HAP-1 (cell line): ENCODE results near the gene MAGED4.
"Not testable (repeated sequence)": the region's sequence is repeated elsewhere in the genome, so short reads cannot be mapped to it uniquely, and the experiment has no call there.

Experiments
- DNase-seq, 2 experiments: peaks; one replicate each; pipeline ENCODE4 v3.0.0-alpha.2; 2016 to 2020; ENCODE audit warnings: low spot score in 2 of 2
- H3K27me3 ChIP-seq: fragments of 250-450 bp; sonication (Bioruptor Pico); 2 replicates; pipeline ENCODE4 v1.5.1; 2020; ENCODE audit warnings: low read depth, mild to moderate bottlenecking, moderate library complexity
- H3K36me3 ChIP-seq: fragments of 250-450 bp; sonication (Bioruptor Pico); replicated peaks from 2 replicates; pipeline ENCODE4 v1.5.1; 2020; ENCODE audit warnings: mild to moderate bottlenecking
- H3K4me1 ChIP-seq: fragments of 250-450 bp; sonication (Bioruptor Pico); 2 replicates; pipeline ENCODE4 v1.5.1; 2020; ENCODE audit warnings: mild to moderate bottlenecking
- H3K4me3 ChIP-seq: fragments of 250-450 bp; sonication (Bioruptor Pico); 2 replicates; pipeline ENCODE4 v1.5.1; 2020; ENCODE audit warnings: mild to moderate bottlenecking, moderate library complexity
- H3K9me3 ChIP-seq: fragments of 250-450 bp; sonication (Bioruptor Pico); 2 replicates; pipeline ENCODE4 v1.5.1; 2020; ENCODE audit warnings: mild to moderate bottlenecking, moderate library complexity
- in situ Hi-C: fragments of 300-500 bp; cut with MboI; formaldehyde crosslinking; loops from 3 replicates; pipeline ENCODE4 v1.14.3; 2020; ENCODE audit warnings: low sequenced_read_pairs, inconsistent platforms, mixed read lengths

Gene MAGED4

GRCh38 chrX:52184440-52185077 lies at the start of gene MAGED4:
Gene MAGED4 (plus strand): TSS chrX:52184888. CDS start chrX:52185923, 1,035 bp downstream.
- H3K9me3 ChIP-seq, H3K36me3 ChIP-seq, DNase-seq, in situ Hi-C loops, H3K4me1 ChIP-seq, H3K4me3 ChIP-seq, H3K27me3 ChIP-seq: not testable (repeated sequence)

GRCh38 chrX:52138830-52139544 lies 45.7 kb upstream of the MAGED4 start:
- H3K4me1 ChIP-seq = no peaks in the 10 kb centered on the region
- H3K36me3 ChIP-seq = no peaks in the 10 kb centered on the region
- no peak for DNase-seq
- H3K27me3 ChIP-seq = no peaks in the 10 kb centered on the region
- in situ Hi-C loops = no loop called here
- no peak overlapping the region for H3K4me3 ChIP-seq
- H3K9me3 ChIP-seq = no peaks in the 10 kb centered on the region

GRCh38 chrX:52139545-52139895 lies 45.2 kb upstream of the MAGED4 start:
- in situ Hi-C loops = no loop called here
- Histone ChIP-seq H3K27me3 (no peaks in the 10 kb centered on the region), H3K4me1 (no peaks in the 10 kb centered on the region), H3K36me3 (no peaks in the 10 kb centered on the region), H3K4me3 (no peak overlapping the region), H3K9me3 (no peaks in the 10 kb centered on the region)
- no peak for DNase-seq

GRCh38 chrX:52140020-52140419 lies 44.7 kb upstream of the MAGED4 start:
- in situ Hi-C loops = no loop called here
- Histone ChIP-seq H3K36me3 (no peaks in the 10 kb centered on the region), H3K4me1 (no peaks in the 10 kb centered on the region), H3K4me3 (no peak overlapping the region), H3K27me3 (no peaks in the 10 kb centered on the region), H3K9me3 (no peaks in the 10 kb centered on the region)
- DNase-seq = no peak

GRCh38 chrX:52150667-52151066 lies 34.0 kb upstream of the MAGED4 start:
- H3K4me1 ChIP-seq, in situ Hi-C loops, H3K4me3 ChIP-seq, H3K36me3 ChIP-seq, DNase-seq, H3K9me3 ChIP-seq, H3K27me3 ChIP-seq: not testable (repeated sequence)

GRCh38 chrX:52160140-52160539 lies 24.5 kb upstream of the MAGED4 start:
- H3K27me3 ChIP-seq, in situ Hi-C loops, H3K36me3 ChIP-seq, H3K4me3 ChIP-seq, H3K9me3 ChIP-seq, H3K4me1 ChIP-seq, DNase-seq: not testable (repeated sequence)

- Histone ChIP-seq H3K36me3 (no peaks in the 10 kb centered on the region), H3K4me1 (no peaks in the 10 kb centered on the region), H3K4me3 (no peak overlapping the region), H3K27me3 (no peaks in the 10 kb centered on the region), H3K9me3 (no peaks in the 10 kb centered on the region)
- DNase-seq = no peak
- in situ Hi-C loops = no loop called here
These were observed 17.8 kb upstream of the MAGED4 start for GRCh38 chrX:52166840-52167239.

- H3K4me3 ChIP-seq, in situ Hi-C loops, H3K27me3 ChIP-seq, H3K9me3 ChIP-seq, H3K36me3 ChIP-seq, H3K4me1 ChIP-seq, DNase-seq: not testable (repeated sequence)
These were observed 13.6 kb upstream of the MAGED4 start for GRCh38 chrX:52171055-52171454.

GRCh38 chrX:52185078-52185453 lies 378 bp downstream of the MAGED4 start:
- H3K27me3 ChIP-seq, H3K4me3 ChIP-seq, DNase-seq, H3K36me3 ChIP-seq, in situ Hi-C loops, H3K4me1 ChIP-seq, H3K9me3 ChIP-seq: not testable (repeated sequence)

GRCh38 chrX:52211405-52211804 lies 26.7 kb downstream of the MAGED4 start:
- in situ Hi-C loops, H3K4me3 ChIP-seq, H3K4me1 ChIP-seq, H3K27me3 ChIP-seq, DNase-seq, H3K36me3 ChIP-seq, H3K9me3 ChIP-seq: not testable (repeated sequence)

GRCh38 chrX:52213276-52213675 lies 28.6 kb downstream of the MAGED4 start:
- Histone ChIP-seq H3K4me3 (no peak overlapping the region), H3K9me3 (no peaks in the 10 kb centered on the region), H3K4me1 (no peaks in the 10 kb centered on the region), H3K27me3 (peaks cover 6% of the 10 kb centered on the region; the same call in 1 of the 2 replicates), H3K36me3 (no peaks in the 10 kb centered on the region)
- in situ Hi-C loops = no loop called here
- no peak for DNase-seq

- Histone ChIP-seq H3K27me3 (peaks cover 6% of the 10 kb centered on the region; the same call in 1 of the 2 replicates), H3K36me3 (no peaks in the 10 kb centered on the region), H3K9me3 (no peaks in the 10 kb centered on the region), H3K4me1 (no peaks in the 10 kb centered on the region), H3K4me3 (no peak overlapping the region)
- no peak for DNase-seq
- in situ Hi-C loops = no loop called here
These were observed 31.9 kb downstream of the MAGED4 start for GRCh38 chrX:52216541-52216940.

- Histone ChIP-seq H3K9me3 (no peaks in the 10 kb centered on the region), H3K4me1 (no peaks in the 10 kb centered on the region), H3K4me3 (no peak overlapping the region), H3K27me3 (peaks cover 6% of the 10 kb centered on the region; the same call in 1 of the 2 replicates), H3K36me3 (no peaks in the 10 kb centered on the region)
- in situ Hi-C loops = no loop called here
- no peak for DNase-seq
These were observed 32.9 kb downstream of the MAGED4 start for GRCh38 chrX:52217494-52218160.

- in situ Hi-C loops = no loop called here
- Histone ChIP-seq H3K36me3 (no peaks in the 10 kb centered on the region), H3K4me1 (no peaks in the 10 kb centered on the region), H3K9me3 (no peaks in the 10 kb centered on the region), H3K4me3 (no peak overlapping the region), H3K27me3 (no peaks in the 10 kb centered on the region)
- DNase-seq = no peak
These were observed 36.2 kb downstream of the MAGED4 start for GRCh38 chrX:52220936-52221335.
